ENCODE results near the gene GRIN2D. TPM values are rescaled to one million over a fixed set of nuclear protein-coding genes. Genes with fewer than 3 reads are reported as not detected.

GRIN2D gene
- total RNA-seq, 1 donor from 2014 or later: 0.64 TPM

DNA sequence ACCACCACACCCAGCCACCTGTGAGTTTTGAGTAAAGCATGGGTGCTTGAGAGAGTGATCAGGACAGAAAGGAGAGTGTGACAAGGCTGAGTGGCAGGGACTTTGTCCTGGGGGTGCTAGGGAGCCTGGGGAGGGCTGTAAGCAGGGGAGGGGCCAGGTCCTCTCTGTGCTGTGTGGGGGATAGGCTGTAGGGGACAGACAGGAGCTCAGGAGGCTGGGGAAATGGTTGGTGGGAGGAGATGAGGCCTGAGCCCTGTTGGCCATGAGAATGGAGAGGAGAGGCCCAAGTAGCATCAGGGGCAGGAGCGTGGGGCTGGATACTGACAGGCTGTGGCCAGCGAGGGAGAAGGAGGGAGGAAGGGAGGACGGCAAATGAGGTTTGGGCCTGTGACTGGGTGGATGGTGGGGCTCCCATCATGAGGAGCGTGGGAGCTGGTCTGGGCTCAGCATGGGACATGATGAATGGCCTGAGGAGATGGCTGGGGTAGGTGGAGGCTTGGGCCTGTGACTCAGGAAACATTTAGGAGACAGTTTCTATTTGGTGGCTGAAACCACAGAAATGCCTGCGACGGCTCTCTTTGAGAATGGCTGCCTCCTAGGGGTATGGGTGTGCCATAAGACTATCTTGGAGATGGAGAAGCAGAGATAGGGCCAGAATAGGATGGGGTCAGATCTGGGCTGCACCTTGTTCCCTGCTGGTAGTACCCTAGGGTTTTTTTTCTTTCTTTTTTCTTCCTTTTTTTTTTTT lies 25.0 kb downstream of the GRIN2D start:
- DNase-seq (ENCODE audit: low spot score in 2 of 2): no peak
- intact Hi-C loops (cut with DNase I): no loop called here
- Histone ChIP-seq H3K36me3 (no peaks in the 10 kb centered on the region), H3K27me3 (no peaks in the 10 kb centered on the region), H3K9me3 (no peaks in the 10 kb centered on the region), H3K27ac (no peak overlapping the region), H3K4me3 (no peak overlapping the region), H3K4me1 (no peaks in the 10 kb centered on the region)
- TF ChIP-seq, protein P1, sequence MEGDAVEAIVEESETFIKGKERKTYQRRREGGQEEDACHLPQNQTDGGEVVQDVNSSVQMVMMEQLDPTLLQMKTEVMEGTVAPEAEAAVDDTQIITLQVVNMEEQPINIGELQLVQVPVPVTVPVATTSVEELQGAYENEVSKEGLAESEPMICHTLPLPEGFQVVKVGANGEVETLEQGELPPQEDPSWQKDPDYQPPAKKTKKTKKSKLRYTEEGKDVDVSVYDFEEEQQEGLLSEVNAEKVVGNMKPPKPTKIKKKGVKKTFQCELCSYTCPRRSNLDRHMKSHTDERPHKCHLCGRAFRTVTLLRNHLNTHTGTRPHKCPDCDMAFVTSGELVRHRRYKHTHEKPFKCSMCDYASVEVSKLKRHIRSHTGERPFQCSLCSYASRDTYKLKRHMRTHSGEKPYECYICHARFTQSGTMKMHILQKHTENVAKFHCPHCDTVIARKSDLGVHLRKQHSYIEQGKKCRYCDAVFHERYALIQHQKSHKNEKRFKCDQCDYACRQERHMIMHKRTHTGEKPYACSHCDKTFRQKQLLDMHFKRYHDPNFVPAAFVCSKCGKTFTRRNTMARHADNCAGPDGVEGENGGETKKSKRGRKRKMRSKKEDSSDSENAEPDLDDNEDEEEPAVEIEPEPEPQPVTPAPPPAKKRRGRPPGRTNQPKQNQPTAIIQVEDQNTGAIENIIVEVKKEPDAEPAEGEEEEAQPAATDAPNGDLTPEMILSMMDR (IDR thresholded peaks at IDR 0.05): no peak

DNA sequence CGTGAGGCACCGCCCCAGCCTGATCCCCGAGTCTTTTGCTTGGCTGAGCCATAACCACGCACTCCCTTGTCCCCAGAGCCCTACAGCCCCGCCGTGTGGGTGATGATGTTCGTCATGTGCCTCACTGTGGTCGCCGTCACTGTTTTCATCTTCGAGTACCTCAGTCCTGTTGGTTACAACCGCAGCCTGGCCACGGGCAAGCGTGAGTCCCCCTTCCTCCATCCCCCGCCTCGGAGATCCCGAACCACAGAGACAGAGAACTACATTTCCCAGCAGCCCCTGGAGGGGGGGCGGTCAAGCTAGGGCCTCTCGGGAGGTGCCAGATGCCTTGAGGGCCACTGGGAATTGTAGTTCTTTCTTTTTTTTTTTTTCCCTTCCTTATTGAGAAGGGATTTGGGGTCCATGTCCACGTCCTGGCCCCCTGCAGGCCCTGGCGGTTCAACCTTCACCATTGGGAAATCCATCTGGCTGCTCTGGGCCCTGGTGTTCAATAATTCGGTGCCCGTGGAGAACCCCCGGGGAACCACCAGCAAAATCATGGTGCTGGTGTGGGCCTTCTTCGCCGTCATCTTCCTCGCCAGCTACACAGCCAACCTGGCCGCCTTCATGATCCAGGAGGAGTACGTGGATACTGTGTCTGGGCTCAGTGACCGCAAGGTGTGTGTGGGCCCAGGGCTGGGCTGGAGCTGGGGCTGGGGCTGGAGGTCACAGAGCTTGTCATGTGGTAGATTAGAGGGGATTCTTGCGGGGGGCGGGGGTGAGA lies 25.9 kb downstream of the GRIN2D start:
- intact Hi-C loops (cut with DNase I): no loop called here
- no peaks in the 10 kb centered on the region for H3K27me3 ChIP-seq
- H3K4me1 ChIP-seq: no peaks in the 10 kb centered on the region
- no peaks in the 10 kb centered on the region for H3K9me3 ChIP-seq
- no peak overlapping the region for H3K27ac ChIP-seq
- H3K36me3 ChIP-seq: no peaks in the 10 kb centered on the region
- TF ChIP-seq, protein P1 (IDR thresholded peaks at IDR 0.05): no peak
- DNase-seq (ENCODE audit: low spot score in 2 of 2): no peak
- H3K4me3 ChIP-seq: no peak overlapping the region

DNA sequence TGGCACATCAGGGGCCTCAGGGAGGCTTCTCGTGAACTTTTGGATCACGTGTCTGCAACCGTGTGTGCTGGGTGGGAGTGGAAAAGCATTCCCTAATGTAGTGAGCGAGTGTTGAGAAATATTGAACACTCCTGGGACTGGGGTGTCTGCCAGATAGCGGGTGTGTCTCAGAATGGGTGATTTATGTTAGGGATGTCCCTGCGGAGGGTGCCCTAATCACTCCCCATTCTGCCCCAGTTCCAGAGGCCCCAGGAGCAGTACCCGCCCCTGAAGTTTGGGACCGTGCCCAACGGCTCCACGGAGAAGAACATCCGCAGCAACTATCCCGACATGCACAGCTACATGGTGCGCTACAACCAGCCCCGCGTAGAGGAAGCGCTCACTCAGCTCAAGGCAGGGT lies 28.1 kb downstream of the GRIN2D start:
- Histone ChIP-seq H3K36me3 (no peaks in the 10 kb centered on the region), H3K9me3 (no peaks in the 10 kb centered on the region), H3K4me3 (no peak overlapping the region), H3K27me3 (no peaks in the 10 kb centered on the region), H3K4me1 (no peaks in the 10 kb centered on the region), H3K27ac (no peak overlapping the region)
- intact Hi-C loops (cut with DNase I): no loop called here
- no peak for DNase-seq (ENCODE audit: low spot score in 2 of 2)
- TF ChIP-seq, protein P1 (IDR thresholded peaks at IDR 0.05): no peak

DNA sequence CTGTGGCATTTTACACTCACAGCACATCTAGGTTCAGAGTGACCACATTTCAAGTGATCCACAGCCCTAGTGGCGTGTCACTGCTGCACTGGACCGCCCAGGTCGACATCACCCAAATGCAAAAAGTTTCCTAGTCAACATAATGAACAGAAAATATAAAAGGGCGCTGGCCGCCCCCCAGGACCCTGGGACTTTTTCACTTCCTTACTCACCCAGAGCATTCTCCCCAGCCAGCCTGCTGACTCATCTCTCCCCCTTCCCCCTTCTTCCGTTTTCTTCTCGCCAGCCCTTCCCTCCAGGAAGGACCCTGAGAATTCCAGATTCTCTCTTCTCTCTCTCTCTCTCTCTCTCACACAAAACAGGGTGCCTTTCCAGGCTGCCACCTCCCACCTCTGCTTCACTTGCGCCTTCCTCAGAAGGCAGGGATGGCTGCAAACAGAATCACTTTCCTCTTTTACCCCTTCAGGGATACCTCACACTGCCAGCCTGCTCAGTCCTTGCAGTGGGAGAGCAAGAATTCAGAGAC lies 31.3 kb downstream of the GRIN2D start:
- no peak overlapping the region for H3K4me3 ChIP-seq
- no peak for DNase-seq (ENCODE audit: low spot score in 2 of 2)
- TF ChIP-seq, protein P1 (IDR thresholded peaks at IDR 0.05): no peak

DNA sequence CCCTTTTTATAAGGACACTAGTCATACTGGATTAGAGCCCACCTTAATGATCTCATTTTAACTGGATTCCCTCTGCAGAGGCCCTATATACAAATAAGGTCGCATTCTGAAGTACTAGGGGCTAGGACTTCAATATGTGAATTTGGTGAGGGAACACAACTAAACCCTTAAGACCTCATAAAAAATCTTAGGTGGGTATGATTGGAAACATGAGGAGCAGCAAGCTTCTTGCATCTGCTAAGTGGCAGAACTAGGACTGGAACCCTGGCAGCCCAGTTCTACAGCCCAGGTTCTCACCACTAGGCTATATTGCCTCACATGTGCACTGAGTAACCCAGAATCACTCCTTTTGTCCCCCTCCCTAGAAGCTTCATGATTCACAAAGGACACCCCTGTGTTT lies 35.2 kb downstream of the GRIN2D start:
- Histone ChIP-seq H3K4me3 (no peak overlapping the region), H3K4me1 (no peaks in the 10 kb centered on the region), H3K9me3 (no peaks in the 10 kb centered on the region), H3K27me3 (no peaks in the 10 kb centered on the region), H3K27ac (no peak overlapping the region), H3K36me3 (no peaks in the 10 kb centered on the region)
- TF ChIP-seq, protein P1 (IDR thresholded peaks at IDR 0.05): no peak
- DNase-seq (ENCODE audit: low spot score in 2 of 2): no peak
- intact Hi-C loops (cut with DNase I): no loop called here

More for the DNA sequence above, 31.3 kb downstream of the GRIN2D start:
- Histone ChIP-seq H3K36me3 (no peaks in the 10 kb centered on the region), H3K27me3 (no peaks in the 10 kb centered on the region), H3K4me1 (no peaks in the 10 kb centered on the region), H3K9me3 (no peaks in the 10 kb centered on the region), H3K27ac (no peak overlapping the region)
- intact Hi-C loops (cut with DNase I): no loop called here

All from ascending aorta (tissue), 2 donors.